HCT116 (cell line): ENCODE measurements around the gene WDR26. TPM values are rescaled to one million over a fixed set of nuclear protein-coding genes. Genes with fewer than 3 reads are reported as not detected.

Experiments used
- ATAC-seq: fragments of 200-7000 bp; cut with Tn5 transposase; 2 replicates; pipeline ENCODE4 v1.9.1; 2020; ENCODE audit warnings: mild to moderate bottlenecking, moderate library complexity
- BruUV-seq: library from RNA; stranded (reverse); fragments of 400-500 nt; replicated peaks from 2 replicates; lab custom pipeline; 2021; lab: Mats Ljungman, UMichigan
- CTCF ChIA-PET: fragments of 300-600 bp; sonication (Branson Sonifier 250); formaldehyde crosslinking; loops from one replicate; lab custom pipeline; 2021; ENCODE audit warnings: antibody characterized with exemption; lab: Charles Lee
- POLR2A ChIA-PET: fragments of 300-600, 350-600 bp; sonication (Branson Sonifier 250); formaldehyde crosslinking; loops from one replicate; lab custom pipeline; 2021; ENCODE audit warnings: antibody characterized with exemption; lab: Charles Lee
- RAD21 ChIA-PET, 2 experiments: fragments of 300-600 bp; sonication (Branson Sonifier 250); formaldehyde crosslinking; loops; one replicate each; lab custom pipeline; 2023; ENCODE audit warnings: low total read pairs in 2 of 2; ENCODE audit not compliant: uncharacterized antibody in 2 of 2, unreplicated experiment in 2 of 2, low non-redundant PET in 1 of 2; lab: Charles Lee
- DNase-seq: peaks from one replicate; pipeline ENCODE4 v3.0.0-alpha.2; 2010; ENCODE audit warnings: low read depth, low spot score
- H2AFZ ChIP-seq: fragments of 200-600 bp; shearing (Covaris generic), sonication (generic); 2 replicates; pipeline ENCODE4 v1.6.1; 2017; ENCODE audit warnings: low read depth, mixed run types, mixed read lengths, antibody characterized with exemption, low read length; ENCODE audit not compliant: poor library complexity, severe bottlenecking
- H3K27ac ChIP-seq: 2 replicates; pipeline ENCODE4 v1.5.1; 2012; ENCODE audit warnings: low read depth, low read length
- H3K27me3 ChIP-seq: fragments of 200-600 bp; sonication (generic); 2 replicates; pipeline ENCODE4 v1.6.1; 2016; ENCODE audit warnings: mixed run types, low read length, mixed read lengths; ENCODE audit not compliant: insufficient read depth
- H3K36me3 ChIP-seq, 2 experiments: fragments of 200-500 bp in 1 of 2; fragments of 200-600 bp in 1 of 2; sonication (Bioruptor generic) in 1 of 2; sonication (generic) in 1 of 2; 2 replicates each; pipeline versions ENCODE4 v1.5.1 to v1.6.1; 2014 to 2016; ENCODE audit warnings: low read length in 2 of 2, inconsistent platforms in 1 of 2, mixed read lengths in 1 of 2, mixed run types in 1 of 2; ENCODE audit not compliant: insufficient read depth in 2 of 2, control insufficient read depth in 1 of 2
- H3K4me1 ChIP-seq, 2 experiments: fragments of 200-600 bp in 1 of 2; sonication (generic) in 1 of 2; 2 replicates each; pipeline versions ENCODE4 v1.5.1 to v1.6.1; 2012 to 2017; ENCODE audit warnings: low read length in 2 of 2, inconsistent platforms in 1 of 2, mild to moderate bottlenecking in 1 of 2, mixed read lengths in 1 of 2, mixed run types in 1 of 2, moderate library complexity in 1 of 2; ENCODE audit not compliant: insufficient read depth in 2 of 2, control insufficient read depth in 1 of 2
- H3K4me2 ChIP-seq: fragments of 200-600 bp; sonication (generic); 2 replicates; pipeline ENCODE4 v1.6.1; 2017; ENCODE audit warnings: mixed run types, low read length, mixed read lengths
- H3K4me3 ChIP-seq, 2 experiments: fragments of 200-600 bp in 1 of 2; sonication (generic) in 1 of 2; replicated peaks in 1 of 2; 2 replicates each; pipeline ENCODE4 v1.5.1; 2011 to 2016; ENCODE audit warnings: low read length in 2 of 2, control low read depth in 1 of 2, low read depth in 1 of 2, mild to moderate bottlenecking in 1 of 2, mixed read lengths in 1 of 2, mixed run types in 1 of 2
- H3K79me2 ChIP-seq: fragments of 200-600 bp; sonication (generic); 2 replicates; pipeline ENCODE4 v1.6.1; 2017; ENCODE audit warnings: mild to moderate bottlenecking, mixed run types, low read length, moderate library complexity, mixed read lengths; ENCODE audit not compliant: insufficient read depth
- H3K9ac ChIP-seq: fragments of 200-600 bp; sonication (generic); 2 replicates; pipeline ENCODE4 v1.6.1; 2016; ENCODE audit warnings: low read length, mixed read lengths
- H3K9me2 ChIP-seq: fragments of 200-600 bp; sonication (generic), shearing (Covaris generic); 2 replicates; pipeline ENCODE4 v1.6.1; 2017; ENCODE audit warnings: mixed run types, mild to moderate bottlenecking, moderate library complexity; ENCODE audit not compliant: insufficient read depth
- H3K9me3 ChIP-seq, 2 experiments: fragments of 200-500 bp in 1 of 2; fragments of 200-600 bp in 1 of 2; sonication (Bioruptor generic) in 1 of 2; sonication (generic) in 1 of 2; 2 replicates each; pipeline ENCODE4 v1.6.1; 2014 to 2017; ENCODE audit warnings: low read length in 2 of 2, mixed read lengths in 2 of 2, inconsistent platforms in 1 of 2, low read depth in 1 of 2, mild to moderate bottlenecking in 1 of 2, mixed run types in 1 of 2, moderate library complexity in 1 of 2; ENCODE audit not compliant: control insufficient read depth in 1 of 2, insufficient read depth in 1 of 2
- H4K20me1 ChIP-seq: fragments of 200-600 bp; sonication (generic), shearing (Covaris generic); 2 replicates; pipeline ENCODE4 v1.6.1; 2017; ENCODE audit warnings: mixed run types, mild to moderate bottlenecking, moderate library complexity; ENCODE audit not compliant: insufficient read depth
- ATF3 ChIP-seq: IDR thresholded peaks from 2 replicates; pipeline ENCODE4 v1.6.1; 2012
- CEBPB ChIP-seq: IDR thresholded peaks from 2 replicates; pipeline ENCODE4 v1.6.1; 2012; ENCODE audit warnings: low read depth
- EGR1 ChIP-seq: IDR thresholded peaks from 2 replicates; pipeline ENCODE4 v1.6.1; 2012; ENCODE audit warnings: low read depth
- EZH2 ChIP-seq: fragments of 200-600 bp; sonication (generic); IDR thresholded peaks from 2 replicates; pipeline ENCODE4 v1.6.1; 2017; ENCODE audit warnings: antibody characterized with exemption, mixed run types
- EZH2phosphoT487 ChIP-seq: fragments of 200-600 bp; IDR thresholded peaks from 2 replicates; pipeline ENCODE4 v1.6.1; 2018; ENCODE audit warnings: antibody characterized with exemption, borderline replicate concordance
- FOSL1 ChIP-seq: IDR thresholded peaks from 2 replicates; pipeline ENCODE4 v1.6.1; 2012; ENCODE audit warnings: low read depth
- JUND ChIP-seq: IDR thresholded peaks from 2 replicates; pipeline ENCODE4 v1.6.1; 2012
- POLR2A ChIP-seq: IDR thresholded peaks from 2 replicates; pipeline ENCODE4 v1.7.0; 2011; ENCODE audit warnings: borderline replicate concordance; ENCODE audit not compliant: insufficient read depth, insufficient read length; ENCODE audit errors: extremely low read depth
- RAD21 ChIP-seq: IDR thresholded peaks from 2 replicates; pipeline ENCODE4 v1.6.1; 2012; ENCODE audit warnings: low read depth, mild to moderate bottlenecking
- REST ChIP-seq: IDR thresholded peaks from 2 replicates; pipeline ENCODE4 v1.6.1; 2012; ENCODE audit warnings: low read depth
- SIN3A ChIP-seq: IDR thresholded peaks from 2 replicates; pipeline ENCODE4 v1.6.1; 2012; ENCODE audit warnings: low read depth
- SP1 ChIP-seq: IDR thresholded peaks from 2 replicates; pipeline ENCODE4 v1.6.1; 2012; ENCODE audit warnings: low read depth
- TCF7L2 ChIP-seq: IDR thresholded peaks from 2 replicates; pipeline ENCODE4 v1.7.0; 2011; ENCODE audit warnings: borderline replicate concordance, inconsistent platforms; ENCODE audit not compliant: insufficient read depth, insufficient read length; ENCODE audit errors: extremely low read depth
- YY1 ChIP-seq: IDR thresholded peaks from 2 replicates; pipeline ENCODE4 v1.6.1; 2011; ENCODE audit warnings: low read length, low read depth, moderate library complexity, mild to moderate bottlenecking; ENCODE audit not compliant: insufficient replicate concordance; ENCODE audit errors: extremely low read depth
- ZBTB33 ChIP-seq: IDR thresholded peaks from 2 replicates; pipeline ENCODE4 v1.6.1; 2011; ENCODE audit warnings: mild to moderate bottlenecking, low read length, moderate library complexity; ENCODE audit not compliant: insufficient replicate concordance; ENCODE audit errors: extremely low read depth
- ZFX ChIP-seq: fragments of 450-650 bp; IDR thresholded peaks from 2 replicates; pipeline ENCODE4 v1.6.1; 2017
- ZNF274 ChIP-seq: fragments of 200-500 bp; sonication (Bioruptor generic); IDR thresholded peaks from 2 replicates; pipeline ENCODE4 v1.6.1; 2014; ENCODE audit warnings: mild to moderate bottlenecking, low read depth, low read length, inconsistent platforms
- intact Hi-C: fragments of 100-400 bp; cut with micrococcal nuclease; formaldehyde crosslinking; loops from 2 replicates; pipeline ENCODE4 v1.10.0; 2022
- total RNA-seq: library from RNA; stranded (reverse); gene quantifications from one replicate; pipeline ENCODE4 v1.2.1, GENCODE V29; 2021; ENCODE audit not compliant: unreplicated experiment
- TF ChIP-seq, protein P1 (sequence below): IDR thresholded peaks from 2 replicates; pipeline ENCODE4 v1.6.1; 2012

The WDR26 gene
- total RNA-seq, 1 experiment from 2014 or later = 57.2 TPM

DNA sequence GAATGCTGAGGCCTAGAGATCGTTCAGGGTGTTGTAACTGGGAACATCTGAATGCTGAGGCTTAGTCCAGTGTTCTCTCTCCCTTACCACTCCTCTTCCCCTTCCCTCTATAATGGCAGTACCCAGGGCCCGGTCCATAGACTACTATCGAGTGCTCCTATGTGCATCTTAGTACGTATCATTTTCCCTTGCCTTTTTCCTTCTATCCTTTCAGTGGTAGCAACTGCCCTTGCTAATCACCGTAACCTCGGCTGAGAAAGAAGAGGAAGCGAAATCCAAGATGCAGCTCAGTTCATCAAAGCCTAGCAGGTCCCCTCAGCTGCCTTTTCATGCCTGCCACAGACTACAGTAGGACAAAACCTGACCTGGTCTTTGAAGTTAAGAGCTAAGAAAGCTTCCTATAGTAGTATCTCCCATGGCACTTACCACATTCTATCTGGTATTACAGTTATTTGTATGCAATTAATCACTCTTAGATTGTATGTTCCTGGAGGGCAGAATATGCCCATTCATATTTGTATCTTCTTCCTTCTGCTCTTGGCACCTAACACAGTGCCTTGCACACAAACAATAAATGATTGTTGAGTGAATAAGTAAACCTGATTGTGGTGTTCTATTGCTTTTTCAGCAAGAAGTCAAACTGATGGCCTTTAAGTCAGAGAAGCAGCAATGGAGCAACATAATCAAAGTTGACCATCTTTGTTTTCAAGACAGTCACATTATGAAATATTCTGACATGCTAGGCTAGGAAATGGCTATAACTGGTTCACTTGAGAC, 55.6 kb downstream of the WDR26 start:
- Histone ChIP-seq H3K4me1 (peaks cover 4 to 20% of the 10 kb centered on the region in 2 experiments; a peak in 3 of 4 replicates), H3K79me2 (no peaks in the 10 kb centered on the region), H3K27me3 (no peaks in the 10 kb centered on the region), H4K20me1 (no peaks in the 10 kb centered on the region; the same call in 1 of the 2 replicates), H3K9me2 (no peaks in the 10 kb centered on the region), H3K36me3 (peaks cover 7 to 8% of the 10 kb centered on the region in 2 experiments; a peak in 2 of 4 replicates), H3K9ac (no peak overlapping the region), H3K27ac (no peak overlapping the region), H3K4me3 (no peak overlapping the region), H3K9me3 (no peaks in the 10 kb centered on the region), H3K4me2 (no peak overlapping the region), H2AFZ (no peak overlapping the region)
- ChIA-PET POLR2A (no interaction called here), CTCF (no interaction called here), RAD21 (no interaction called here)
- intact Hi-C loops = no loop called here
- no peak for ATAC-seq
- TF ChIP-seq SIN3A = no peak
- no peak for TF ChIP-seq ZNF274
- TF ChIP-seq EZH2 = no peak
- no peak for TF ChIP-seq REST
- TF ChIP-seq POLR2A = no peak
- TF ChIP-seq ATF3 = no peak
- no peak for TF ChIP-seq YY1
- no peak for TF ChIP-seq EZH2phosphoT487
- TF ChIP-seq ZFX = no peak
- TF ChIP-seq SP1 = no peak
- TF ChIP-seq CEBPB = no peak
- no peak for TF ChIP-seq RAD21
- TF ChIP-seq, protein P1, sequence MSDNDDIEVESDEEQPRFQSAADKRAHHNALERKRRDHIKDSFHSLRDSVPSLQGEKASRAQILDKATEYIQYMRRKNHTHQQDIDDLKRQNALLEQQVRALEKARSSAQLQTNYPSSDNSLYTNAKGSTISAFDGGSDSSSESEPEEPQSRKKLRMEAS = no peak
- TF ChIP-seq FOSL1 = no peak
- no peak for TF ChIP-seq ZBTB33
- no peak for TF ChIP-seq TCF7L2
- TF ChIP-seq EGR1 = no peak
- no peak for TF ChIP-seq JUND
- no TSS peak for BruUV-seq
- DNase-seq = no peak
